Measurements from ENCODE around the gene PFDN6.

Gene PFDN6

GRCh38 chr6:33318426-33319073 lies 29.1 kb downstream of the PFDN6 start:
- no peak for FAIRE-seq

DNA sequence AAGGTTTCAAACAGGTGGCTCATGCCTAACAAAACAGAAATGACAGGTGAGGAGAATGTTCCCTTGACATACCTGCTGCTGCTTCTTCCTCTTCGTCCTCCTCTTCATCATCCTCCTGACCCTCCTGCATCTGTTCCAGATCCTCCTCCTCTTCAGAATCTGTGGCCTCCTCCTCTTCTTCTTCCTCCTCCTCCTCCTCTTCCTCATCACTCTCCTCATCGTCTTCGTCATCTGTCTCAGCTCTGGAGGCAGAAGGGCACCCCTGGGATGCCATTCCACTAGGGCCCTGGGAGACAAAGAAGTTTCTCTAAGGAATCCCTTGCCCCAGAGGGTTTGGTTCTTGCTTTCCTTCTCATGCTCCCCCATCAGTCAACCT lies 30.5 kb downstream of the PFDN6 start:
- no peak for FAIRE-seq

DNA sequence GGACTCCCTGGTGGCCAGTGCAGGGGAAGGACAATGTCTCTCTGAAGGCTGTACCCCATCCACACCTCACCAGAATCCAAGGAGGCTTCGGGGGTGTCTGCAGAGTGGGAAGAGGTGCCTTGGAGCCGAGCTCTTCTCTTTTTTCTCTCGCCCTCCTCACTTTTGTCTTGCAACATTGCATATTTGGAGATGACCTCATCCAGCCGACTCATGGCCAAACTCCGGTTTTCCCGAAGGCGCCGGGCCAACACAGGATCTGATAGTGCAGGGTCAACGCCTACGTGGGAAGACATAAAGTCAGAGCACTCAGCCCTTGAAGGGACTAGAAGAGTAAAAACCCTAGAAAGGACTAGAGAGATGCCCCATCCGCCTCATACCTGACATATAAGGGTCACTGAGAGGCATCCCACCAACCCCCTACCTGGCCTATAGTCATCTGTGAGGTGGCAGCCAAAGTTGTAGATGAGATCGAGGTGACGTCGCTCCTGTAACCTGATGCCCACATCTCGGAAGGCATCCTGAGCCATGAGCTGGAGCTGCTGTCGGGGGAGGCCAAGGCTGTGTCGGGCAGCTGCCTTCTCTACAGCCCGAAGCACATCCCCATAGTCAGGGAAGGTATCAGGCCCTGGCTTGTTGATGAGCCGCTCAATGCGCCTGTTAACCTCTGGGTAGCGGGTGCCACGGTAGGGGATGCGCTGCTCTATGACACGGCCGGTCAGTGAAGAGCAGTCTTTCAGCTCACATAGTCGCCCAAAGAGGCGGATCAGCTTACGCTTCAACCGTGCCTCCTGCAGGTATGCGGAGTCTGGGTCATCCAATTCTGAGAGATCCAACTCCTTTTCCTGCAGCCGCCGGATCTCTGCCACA lies 31.1 kb downstream of the PFDN6 start:
- FAIRE-seq: no peak

- FAIRE-seq: no peak
Observed at GRCh38 chr6:33321227-33321626, 31.8 kb downstream of the PFDN6 start.

DNA sequence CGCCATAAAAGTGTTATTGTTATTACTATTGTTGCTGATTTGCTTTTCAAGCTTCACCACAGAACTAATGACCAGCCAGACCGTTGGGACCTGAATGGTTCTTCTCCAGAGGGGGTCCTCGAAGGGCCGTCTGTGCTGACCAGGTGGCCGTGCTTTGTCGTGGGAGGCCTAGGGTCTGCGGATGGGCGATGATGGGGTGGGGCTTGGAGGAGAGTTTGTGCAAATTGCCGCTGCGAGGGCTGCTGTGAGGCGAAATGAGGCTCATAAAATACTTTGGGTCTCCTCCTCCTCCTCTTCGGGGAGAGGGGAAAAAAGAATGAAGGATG lies 34.2 kb downstream of the PFDN6 start:
- no peak for FAIRE-seq

DNA sequence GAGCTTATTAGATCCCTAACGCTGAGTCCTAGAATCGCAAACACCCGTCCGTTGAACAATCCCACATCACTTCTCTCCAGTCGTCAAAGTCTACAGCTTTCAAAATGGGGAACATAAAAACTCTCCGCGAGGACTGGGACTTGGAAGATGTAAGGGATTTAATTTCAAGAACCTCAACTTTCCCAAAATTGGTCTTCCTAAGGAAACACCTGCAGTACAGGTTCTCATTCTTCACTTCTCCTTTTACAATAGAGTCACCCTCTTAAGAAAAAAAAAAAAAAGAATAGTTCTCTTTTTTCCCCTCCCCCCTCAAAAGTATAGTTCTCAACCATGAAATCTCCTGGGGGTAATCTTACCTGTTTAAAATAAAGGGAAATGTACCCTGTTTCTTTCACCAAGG lies 34.7 kb downstream of the PFDN6 start:
- no peak for FAIRE-seq

GRCh38 chr6:33329058-33329457 lies 39.7 kb downstream of the PFDN6 start:
- FAIRE-seq: no peak

- no peak for FAIRE-seq
Observed at GRCh38 chr6:33330736-33331135, 41.3 kb downstream of the PFDN6 start.

DNA sequence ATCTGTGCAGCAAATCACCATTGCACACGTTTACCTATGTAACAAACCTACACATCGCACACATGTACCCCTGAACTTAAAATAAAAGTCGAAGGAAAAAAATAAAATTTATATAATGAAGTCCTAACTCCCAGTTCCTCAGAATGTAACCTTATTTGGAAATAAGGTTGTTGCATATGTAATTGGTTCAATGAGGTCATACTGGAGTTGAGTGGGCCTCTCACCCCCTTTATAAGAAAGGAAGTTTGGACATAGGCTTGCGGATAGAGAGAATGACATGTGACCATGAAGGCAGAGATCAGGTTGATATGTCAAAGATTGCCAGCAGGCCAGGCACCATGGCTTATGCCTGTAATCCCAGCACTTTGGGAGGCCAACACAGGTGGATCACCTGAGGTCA lies 44.3 kb downstream of the PFDN6 start:
- FAIRE-seq: no peak

- FAIRE-seq: no peak
Observed at GRCh38 chr6:33335916-33336315, 46.5 kb downstream of the PFDN6 start.

GRCh38 chr6:33336495-33336894 lies 47.1 kb downstream of the PFDN6 start:
- no peak for FAIRE-seq

- FAIRE-seq: no peak
Observed at GRCh38 chr6:33339193-33339592, 49.8 kb downstream of the PFDN6 start.
